Right atrium auricular region (tissue), 2 donors: ENCODE data around the gene DLG5. TPM values are rescaled to one million over a fixed set of nuclear protein-coding genes. Genes with fewer than 3 reads are reported as not detected.

Source experiments
- DNase-seq: peaks from one replicate; pipeline ENCODE4 v3.0.0-alpha.2; 2019; ENCODE audit warnings: low spot score
- H3K27ac ChIP-seq, 2 donors: fragments of 200-600 bp; sonication (generic); 1 replicate in 1 of 2; 2 replicates in 1 of 2; pipeline ENCODE4 v1.5.1; 2016 to 2019
- H3K27me3 ChIP-seq, 2 donors: fragments of 200-600 bp; sonication (generic); one replicate each; pipeline versions ENCODE4 v1.5.1 to v1.6.0; 2017 to 2019
- H3K36me3 ChIP-seq: fragments of 200-600 bp; sonication (generic); one replicate; pipeline ENCODE4 v1.5.1; 2016
- H3K4me1 ChIP-seq, 2 donors: fragments of 200-600 bp; sonication (generic); one replicate each; pipeline versions ENCODE4 v1.5.1 to v1.6.0; 2017 to 2019
- H3K4me3 ChIP-seq, 2 donors: fragments of 200-600 bp; sonication (generic); 1 replicate in 1 of 2; 2 replicates in 1 of 2; pipeline ENCODE4 v1.5.1; 2017 to 2019; ENCODE audit warnings: mild to moderate bottlenecking in 1 of 2, moderate library complexity in 1 of 2
- H3K9me3 ChIP-seq, 2 donors: fragments of 200-600 bp; sonication (generic); one replicate each; pipeline ENCODE4 v1.5.1; 2019
- CTCF ChIP-seq, 2 donors: fragments of 200-600 bp; sonication (generic); IDR thresholded peaks; one replicate each; pipeline ENCODE4 v1.5.1; 2019; ENCODE audit warnings: antibody characterized with exemption in 2 of 2
- total RNA-seq, 2 donors: library from RNA; depleted of rRNA; stranded (reverse); fragments of >200 nt; gene quantifications; one replicate each; pipeline ENCODE4 v1.1.0, GENCODE V29; 2016

The DLG5 gene
- total RNA-seq, 2 donors from 2014 or later = 10.5 to 20.4 TPM

GRCh38 chr10:77787440-77787839 is 139.1 kb downstream of the DLG5 start:
- DNase-seq = no peak
- Histone ChIP-seq H3K4me1 (no peaks in the 10 kb centered on the region), H3K27ac (no peak overlapping the region), H3K4me3 (no peak overlapping the region), H3K36me3 (peaks cover 7% of the 10 kb centered on the region), H3K27me3 (no peaks in the 10 kb centered on the region), H3K9me3 (peaks cover 0 to 4% of the 10 kb centered on the region in 2 donors)
- no peak for TF ChIP-seq CTCF (IDR thresholded peaks at IDR 0.05)

GRCh38 chr10:77784856-77785255 is 141.7 kb downstream of the DLG5 start:
- H3K9me3 ChIP-seq = peaks cover 0 to 4% of the 10 kb centered on the region in 2 donors
- H3K36me3 ChIP-seq = no peaks in the 10 kb centered on the region
- DNase-seq = no peak
- no peak for TF ChIP-seq CTCF (IDR thresholded peaks at IDR 0.05)
- no peak overlapping the region for H3K4me3 ChIP-seq
- H3K27ac ChIP-seq = no peak overlapping the region
- H3K27me3 ChIP-seq = no peaks in the 10 kb centered on the region
- H3K4me1 ChIP-seq = no peaks in the 10 kb centered on the region

GRCh38 chr10:77782328-77783061 is 144.1 kb downstream of the DLG5 start:
- no peaks in the 10 kb centered on the region for H3K36me3 ChIP-seq
- H3K4me3 ChIP-seq = no peak overlapping the region
- peaks cover 0 to 4% of the 10 kb centered on the region in 2 donors for H3K9me3 ChIP-seq
- H3K4me1 ChIP-seq = no peaks in the 10 kb centered on the region
- no peaks in the 10 kb centered on the region for H3K27me3 ChIP-seq
- no peak for DNase-seq
- no peak for TF ChIP-seq CTCF (IDR thresholded peaks at IDR 0.05)
- H3K27ac ChIP-seq = no peak overlapping the region

GRCh38 chr10:77781451-77782327 is 144.9 kb downstream of the DLG5 start:
- Histone ChIP-seq H3K9me3 (peaks cover 5 to 11% of the 10 kb centered on the region in 2 donors), H3K27ac (no peak overlapping the region), H3K4me1 (no peaks in the 10 kb centered on the region), H3K27me3 (no peaks in the 10 kb centered on the region), H3K36me3 (no peaks in the 10 kb centered on the region), H3K4me3 (no peak overlapping the region)
- no peak for TF ChIP-seq CTCF (IDR thresholded peaks at IDR 0.05)
- no peak for DNase-seq

GRCh38 chr10:77780180-77780579 is 146.4 kb downstream of the DLG5 start:
- Histone ChIP-seq H3K27ac (no peak overlapping the region), H3K4me1 (no peaks in the 10 kb centered on the region), H3K27me3 (no peaks in the 10 kb centered on the region), H3K4me3 (no peak overlapping the region), H3K36me3 (no peaks in the 10 kb centered on the region), H3K9me3 (peaks cover 6 to 14% of the 10 kb centered on the region in 2 donors)
- no peak for DNase-seq
- TF ChIP-seq CTCF (IDR thresholded peaks at IDR 0.05) = no peak
